Epithelial cell of prostate (primary cell): ENCODE results near the gene GNG12.

Experiments
- DNase-seq: peaks from one replicate; pipeline ENCODE4 v3.0.0-alpha.2; 2011; ENCODE audit warnings: low read depth, low spot score
- H3K27ac ChIP-seq: fragments of 450-650 bp; 2 replicates; pipeline ENCODE4 v1.5.1; 2017; ENCODE audit warnings: mild to moderate bottlenecking

GNG12 gene

GRCh38 chr1:67689267-67690017 is 143.8 kb downstream of the GNG12 start:
- peak; percentile 81 for DNase-seq
- peak overlapping the region; percentile 100 for H3K27ac ChIP-seq

- peak overlapping the region; percentile 100 for H3K27ac ChIP-seq
- no peak for DNase-seq
Observed at GRCh38 chr1:67688526-67689219, 144.6 kb downstream of the GNG12 start.

- peak overlapping the region; percentile 100 for H3K27ac ChIP-seq
- DNase-seq, result no peak
Observed at GRCh38 chr1:67687649-67688048, 145.6 kb downstream of the GNG12 start.

GRCh38 chr1:67687198-67687545 is 146.1 kb downstream of the GNG12 start:
- H3K27ac ChIP-seq, result peak overlapping the region; percentile 100
- no peak for DNase-seq

- H3K27ac ChIP-seq, result peak overlapping the region; percentile 100
- DNase-seq, result peak; percentile 78
Observed at GRCh38 chr1:67686267-67687197, 146.7 kb downstream of the GNG12 start.

GRCh38 chr1:67685558-67686266 is 147.6 kb downstream of the GNG12 start:
- H3K27ac ChIP-seq, result peak overlapping the region; percentile 100
- no peak for DNase-seq

- peak within 1 kb of the TSS; percentile 100 for H3K27ac ChIP-seq
- peak; percentile 97 for DNase-seq
Observed at GRCh38 chr1:67685067-67685557, 148.2 kb downstream of the GNG12 start, which contains the start of gene GADD45A. Gene GADD45A, plus strand, starts transcription at chr1:67685201. Its CDS starts 294 bp downstream, at chr1:67685495.

- no peak for DNase-seq
- H3K27ac ChIP-seq, result peak overlapping the region; percentile 100
Observed at GRCh38 chr1:67684526-67685066, 148.7 kb downstream of the GNG12 start.

- peak overlapping the region; percentile 100 for H3K27ac ChIP-seq
Observed at GRCh38 chr1:67683766-67684525, 149.3 kb downstream of the GNG12 start.

GRCh38 chr1:67683316-67683715 is 150.0 kb downstream of the GNG12 start:
- no peak for DNase-seq
- peak overlapping the region; percentile 100 for H3K27ac ChIP-seq

More at GRCh38 chr1:67683766-67684525, 149.3 kb downstream of the GNG12 start:
- peak; percentile 73 for DNase-seq

- DNase-seq, result peak; percentile 86
- peak overlapping the region; percentile 100 for H3K27ac ChIP-seq
Observed at GRCh38 chr1:67682659-67683197, 150.5 kb downstream of the GNG12 start.

- peak overlapping the region; percentile 100 for H3K27ac ChIP-seq
Observed at GRCh38 chr1:67680486-67680885, 152.8 kb downstream of the GNG12 start.

GRCh38 chr1:67679691-67680090 is 153.6 kb downstream of the GNG12 start:
- peak overlapping the region; percentile 100 for H3K27ac ChIP-seq
- peak; percentile 79 for DNase-seq

More at GRCh38 chr1:67680486-67680885, 152.8 kb downstream of the GNG12 start:
- no peak for DNase-seq

- DNase-seq, result no peak
- no peak overlapping the region for H3K27ac ChIP-seq
Observed at GRCh38 chr1:67677930-67678329, 155.3 kb downstream of the GNG12 start.

GRCh38 chr1:67677408-67677807 is 155.9 kb downstream of the GNG12 start:
- DNase-seq, result no peak

GRCh38 chr1:67676946-67677345 is 156.3 kb downstream of the GNG12 start:
- H3K27ac ChIP-seq, result no peak overlapping the region
- no peak for DNase-seq

More at GRCh38 chr1:67677408-67677807, 155.9 kb downstream of the GNG12 start:
- H3K27ac ChIP-seq, result no peak overlapping the region

- no peak for DNase-seq
Observed at GRCh38 chr1:67676287-67676686, 157.0 kb downstream of the GNG12 start.

GRCh38 chr1:67675800-67676199 is 157.5 kb downstream of the GNG12 start:
- H3K27ac ChIP-seq, result no peak overlapping the region
- DNase-seq, result no peak

More at GRCh38 chr1:67676287-67676686, 157.0 kb downstream of the GNG12 start:
- H3K27ac ChIP-seq, result no peak overlapping the region
